Stimulated activated CD4-positive, alpha-beta T cell treated with anti-CD3 and anti-CD28 coated beads, Interleukin-4, amount 100 ng/mL, for 1 hour (primary cell): ENCODE data around the gene RASA2.

Source experiments
- DNase-seq: peaks from one replicate; pipeline ENCODE4 v3.0.0-alpha.2; 2020

The RASA2 gene

GRCh38 chr3:141651409-141651808 lies 164.6 kb downstream of the RASA2 start:
- no peak for DNase-seq

- no peak for DNase-seq
These were observed 165.5 kb downstream of the RASA2 start for GRCh38 chr3:141652349-141652748.

- no peak for DNase-seq
These were observed 167.0 kb downstream of the RASA2 start for GRCh38 chr3:141653847-141654246.

- no peak for DNase-seq
These were observed 169.0 kb downstream of the RASA2 start for GRCh38 chr3:141655801-141656200.

GRCh38 chr3:141656771-141657170 lies 169.9 kb downstream of the RASA2 start:
- no peak for DNase-seq

GRCh38 chr3:141657516-141657915 lies 170.7 kb downstream of the RASA2 start:
- DNase-seq = no peak

GRCh38 chr3:141659821-141660613 lies 173.2 kb downstream of the RASA2 start:
- no peak for DNase-seq

- DNase-seq = no peak
These were observed 173.8 kb downstream of the RASA2 start for GRCh38 chr3:141660614-141660947.

GRCh38 chr3:141661229-141662196 lies 174.7 kb downstream of the RASA2 start:
- no peak for DNase-seq

GRCh38 chr3:141663993-141664392 lies 177.2 kb downstream of the RASA2 start:
- no peak for DNase-seq
